ENCODE measurements around the gene TAF3. TPM values are rescaled to one million over a fixed set of nuclear protein-coding genes. Genes with fewer than 3 reads are reported as not detected.

Gene TAF3
- total and polyA plus RNA-seq, 2 experiments from 2014 or later: 3.9 to 7.7 TPM

GRCh38 chr10:8064436-8064835, 246.1 kb downstream of the TAF3 start:
- Histone ChIP-seq H3K4me1 (ENCODE audit: low read depth) (peaks cover 21% of the 10 kb centered on the region), H3K9me3 (ENCODE audit: low read depth) (no peaks in the 10 kb centered on the region), H3K27me3 (peaks cover 21% of the 10 kb centered on the region), H3K27ac (no peak overlapping the region), H3K4me3 (no peak overlapping the region), H3K36me3 (no peaks in the 10 kb centered on the region)
- no peak for DNase-seq (ENCODE audit: low read depth in 1 of 2, low spot score in 1 of 2)
- TF ChIP-seq, protein P1, sequence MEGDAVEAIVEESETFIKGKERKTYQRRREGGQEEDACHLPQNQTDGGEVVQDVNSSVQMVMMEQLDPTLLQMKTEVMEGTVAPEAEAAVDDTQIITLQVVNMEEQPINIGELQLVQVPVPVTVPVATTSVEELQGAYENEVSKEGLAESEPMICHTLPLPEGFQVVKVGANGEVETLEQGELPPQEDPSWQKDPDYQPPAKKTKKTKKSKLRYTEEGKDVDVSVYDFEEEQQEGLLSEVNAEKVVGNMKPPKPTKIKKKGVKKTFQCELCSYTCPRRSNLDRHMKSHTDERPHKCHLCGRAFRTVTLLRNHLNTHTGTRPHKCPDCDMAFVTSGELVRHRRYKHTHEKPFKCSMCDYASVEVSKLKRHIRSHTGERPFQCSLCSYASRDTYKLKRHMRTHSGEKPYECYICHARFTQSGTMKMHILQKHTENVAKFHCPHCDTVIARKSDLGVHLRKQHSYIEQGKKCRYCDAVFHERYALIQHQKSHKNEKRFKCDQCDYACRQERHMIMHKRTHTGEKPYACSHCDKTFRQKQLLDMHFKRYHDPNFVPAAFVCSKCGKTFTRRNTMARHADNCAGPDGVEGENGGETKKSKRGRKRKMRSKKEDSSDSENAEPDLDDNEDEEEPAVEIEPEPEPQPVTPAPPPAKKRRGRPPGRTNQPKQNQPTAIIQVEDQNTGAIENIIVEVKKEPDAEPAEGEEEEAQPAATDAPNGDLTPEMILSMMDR (IDR thresholded peaks at IDR 0.05; ENCODE audit: low read depth, low read length): no peak

GRCh38 chr10:8065651-8066050, 247.3 kb downstream of the TAF3 start:
- no peaks in the 10 kb centered on the region for H3K9me3 ChIP-seq (ENCODE audit: low read depth)
- H3K4me1 ChIP-seq (ENCODE audit: low read depth): peaks cover 14% of the 10 kb centered on the region
- H3K36me3 ChIP-seq: no peaks in the 10 kb centered on the region
- H3K27ac ChIP-seq: no peak overlapping the region
- TF ChIP-seq, protein P1 (IDR thresholded peaks at IDR 0.05; ENCODE audit: low read depth, low read length): no peak
- no peak for DNase-seq (ENCODE audit: low read depth in 1 of 2, low spot score in 1 of 2)
- H3K4me3 ChIP-seq: no peak overlapping the region
- H3K27me3 ChIP-seq: peaks cover 13% of the 10 kb centered on the region

DNA sequence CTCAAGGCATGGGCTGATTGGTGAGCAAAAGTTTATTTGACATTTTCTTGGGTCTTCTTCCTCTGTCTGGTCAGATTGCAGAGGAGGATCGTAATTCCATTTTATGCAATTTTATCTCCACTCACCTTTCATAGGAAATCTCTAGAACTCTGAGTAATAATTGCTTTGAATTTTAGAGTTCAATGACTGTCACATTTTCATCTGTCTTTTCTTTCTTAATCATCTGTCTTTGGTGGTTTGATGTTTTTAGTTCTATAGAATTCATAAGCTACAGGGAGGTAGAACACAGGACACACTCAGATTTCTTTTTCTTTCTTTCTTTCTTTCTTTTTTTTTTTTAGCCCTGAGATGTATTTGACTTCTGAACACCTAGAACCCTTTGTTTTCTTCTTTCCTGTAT, 247.8 kb downstream of the TAF3 start:
- Histone ChIP-seq H3K4me3 (no peak overlapping the region), H3K27me3 (peaks cover 13% of the 10 kb centered on the region), H3K27ac (no peak overlapping the region), H3K36me3 (no peaks in the 10 kb centered on the region), H3K9me3 (ENCODE audit: low read depth) (no peaks in the 10 kb centered on the region), H3K4me1 (ENCODE audit: low read depth) (peaks cover 9% of the 10 kb centered on the region)
- DNase-seq (ENCODE audit: low read depth in 1 of 2, low spot score in 1 of 2): no peak
- TF ChIP-seq, protein P1 (IDR thresholded peaks at IDR 0.05; ENCODE audit: low read depth, low read length): no peak

Other genes starting within 250 kb of the TAF3 start
- gene ITIH5, start 151.5 kb upstream of the TAF3 start, total RNA-seq: 0.11 and 0.60 TPM in 2 replicates
- gene ITIH5, start 151.5 kb upstream of the TAF3 start, polyA plus RNA-seq: 0.11 TPM in 1 of 2 replicates, not detected in the other
- not detected in 2 replicates for gene ITIH2, start 115.2 kb upstream of the TAF3 start, total RNA-seq
- gene ITIH2, start 115.2 kb upstream of the TAF3 start, polyA plus RNA-seq: 0.09 TPM in 1 of 2 replicates, not detected in the other
- 3.2 and 7.4 TPM in 2 replicates for gene KIN, start 30.5 kb upstream of the TAF3 start, total RNA-seq
- 7.3 and 16.8 TPM in 2 replicates for gene KIN, start 30.5 kb upstream of the TAF3 start, polyA plus RNA-seq
- gene ATP5F1C, start 30.3 kb upstream of the TAF3 start, total RNA-seq: 341 and 498 TPM in 2 replicates
- gene ATP5F1C, start 30.3 kb upstream of the TAF3 start, polyA plus RNA-seq: 714 and 811 TPM in 2 replicates
- 2.1 and 3.4 TPM in 2 replicates for gene GATA3, start 236.2 kb downstream of the TAF3 start, total RNA-seq
- 4.4 and 11.4 TPM in 2 replicates for gene GATA3, start 236.2 kb downstream of the TAF3 start, polyA plus RNA-seq

Data from cardiac muscle cell (in vitro differentiated cells and primary cell).